GM12878 (cell line): ENCODE measurements around the gene C5. TPM values are rescaled to one million over a fixed set of nuclear protein-coding genes. Genes with fewer than 3 reads are reported as not detected.

ENCODE experiments used
- ATAC-seq: fragments of 200-7000 bp; cut with Tn5 transposase; 3 replicates; pipeline ENCODE4 v1.9.1; 2020; ENCODE audit warnings: mild to moderate bottlenecking, moderate library complexity
- BruUV-seq: library from RNA; stranded (reverse); fragments of 400-500 nt; replicated peaks from 2 replicates; lab custom pipeline; 2021; lab: Mats Ljungman, UMichigan
- CTCF ChIA-PET: fragments of 300-600 bp; sonication (Branson Sonifier 250); formaldehyde crosslinking; extraction: SDS; loops from one replicate; lab custom pipeline; 2021; ENCODE audit warnings: inconsistent platforms; lab: Yijun Ruan, JAX
- POLR2A ChIA-PET: fragments of 350-600 bp; formaldehyde crosslinking; extraction: SDS; loops from one replicate; lab custom pipeline; 2021; ENCODE audit warnings: inconsistent platforms; lab: Charles Lee
- RAD21 ChIA-PET: fragments of 300-600 bp; sonication (Branson Sonifier 250); formaldehyde crosslinking; loops from one replicate; lab custom pipeline; 2023; ENCODE audit warnings: antibody characterized with exemption; ENCODE audit not compliant: unreplicated experiment; lab: Charles Lee
- SMC1A ChIA-PET: fragments of 300-600 bp; sonication (Branson Sonifier 250); formaldehyde crosslinking; loops from one replicate; lab custom pipeline; 2023; ENCODE audit not compliant: unreplicated experiment, uncharacterized antibody; lab: Charles Lee
- DNase-seq: peaks from one replicate; pipeline ENCODE4 v3.0.0-alpha.2; 2011; ENCODE audit warnings: low read depth, low spot score
- FAIRE-seq: peaks from 3 replicates; lab custom pipeline; 2011; peaks lifted over from hg19 to GRCh38; lab: Jason Lieb, UNC
- H2AFZ ChIP-seq: 2 replicates; pipeline ENCODE4 v1.6.0; 2011; ENCODE audit warnings: low read depth, low read length, control low read depth; ENCODE audit not compliant: control insufficient read depth
- H3K27ac ChIP-seq: 2 replicates; pipeline ENCODE4 v1.5.1; 2011; ENCODE audit warnings: control low read depth; ENCODE audit not compliant: control insufficient read depth, insufficient read depth
- H3K27me3 ChIP-seq, 2 experiments: replicated peaks in 1 of 2; 2 replicates each; pipeline versions ENCODE4 v1.6.0 to v1.6.1; 2011; ENCODE audit warnings: low read length in 1 of 2; ENCODE audit not compliant: control insufficient read depth in 2 of 2, insufficient read depth in 2 of 2
- H3K36me3 ChIP-seq, 2 experiments: 2 replicates each; pipeline ENCODE4 v1.5.1; 2011; ENCODE audit warnings: low read length in 1 of 2; ENCODE audit not compliant: control insufficient read depth in 2 of 2, insufficient read depth in 2 of 2
- H3K4me1 ChIP-seq: 2 replicates; pipeline ENCODE4 v1.6.1; 2011; ENCODE audit warnings: mild to moderate bottlenecking, low read length, moderate library complexity, mixed read lengths; ENCODE audit not compliant: control insufficient read depth, insufficient read depth
- H3K4me2 ChIP-seq: 2 replicates; pipeline ENCODE4 v1.6.0; 2011; ENCODE audit warnings: control low read depth; ENCODE audit not compliant: control insufficient read depth, insufficient read depth
- H3K4me3 ChIP-seq: fragments of 200-600 bp; sonication (generic); 2 replicates; pipeline ENCODE4 v1.5.1; 2016
- H3K79me2 ChIP-seq: 2 replicates; pipeline ENCODE4 v1.6.0; 2011; ENCODE audit warnings: low read length; ENCODE audit not compliant: control insufficient read depth, insufficient read depth
- H3K9ac ChIP-seq: 2 replicates; pipeline ENCODE4 v1.8.0; 2011; ENCODE audit warnings: low read length, control low read depth, mixed read lengths; ENCODE audit not compliant: control insufficient read depth, insufficient read depth
- H3K9me3 ChIP-seq: replicated peaks from 3 replicates; pipeline ENCODE4 v1.5.1; 2011; ENCODE audit warnings: mild to moderate bottlenecking, low read length; ENCODE audit not compliant: control insufficient read depth, insufficient read depth
- H4K20me1 ChIP-seq: 2 replicates; pipeline ENCODE4 v1.6.0; 2011; ENCODE audit not compliant: control insufficient read depth, insufficient read depth
- ATF7 ChIP-seq: fragments of 450-650 bp; IDR thresholded peaks from 2 replicates; pipeline ENCODE4 v1.6.1; 2016; ENCODE audit warnings: low read depth, mild to moderate bottlenecking
- BCL11A ChIP-seq: IDR thresholded peaks from 2 replicates; pipeline ENCODE4 v1.6.1; 2011; ENCODE audit warnings: low read depth, low read length
- BMI1 ChIP-seq: fragments of 450-650 bp; IDR thresholded peaks from 2 replicates; pipeline ENCODE4 v1.6.1; 2016; ENCODE audit warnings: mild to moderate bottlenecking, moderate library complexity, borderline replicate concordance
- NFIC ChIP-seq: IDR thresholded peaks from 2 replicates; pipeline ENCODE4 v1.6.1; 2012; ENCODE audit warnings: low read depth, mild to moderate bottlenecking, inconsistent platforms, low read length, moderate library complexity
- NFYA ChIP-seq: IDR thresholded peaks from 2 replicates; pipeline ENCODE4 v1.6.1; 2011; ENCODE audit warnings: low read depth, mild to moderate bottlenecking, low read length, improper control_type of control experiment, borderline replicate concordance
- NR2C2 ChIP-seq: IDR thresholded peaks from 2 replicates; pipeline ENCODE4 v1.6.1; 2011; ENCODE audit warnings: borderline replicate concordance, low read depth; ENCODE audit not compliant: control insufficient read depth, insufficient read length
- PAX8 ChIP-seq: fragments of 450-650 bp; IDR thresholded peaks from 2 replicates; pipeline ENCODE4 v1.6.1; 2017; ENCODE audit warnings: mild to moderate bottlenecking, moderate library complexity
- SMARCA5 ChIP-seq: fragments of 450-650 bp; IDR thresholded peaks from 2 replicates; pipeline ENCODE4 v1.6.1; 2017; ENCODE audit warnings: mild to moderate bottlenecking
- ZSCAN29 ChIP-seq: fragments of 450-650 bp; IDR thresholded peaks from 2 replicates; pipeline ENCODE4 v1.6.1; 2017; ENCODE audit warnings: mild to moderate bottlenecking, moderate library complexity
- WGBS: methylation state at CpG from one replicate; pipeline ENCODE4 v1.1.6; 2016; ENCODE audit warnings: low lambda C conversion rate; ENCODE audit not compliant: insufficient replicate concordance, insufficient coverage; ENCODE audit errors: missing lambda C conversion rate; 5-methylcytosine and 5-hydroxymethylcytosine counted together
- in situ Hi-C: fragments of 300-500 bp; cut with MboI; formaldehyde crosslinking; loops from 9 replicates; pipeline ENCODE4 v1.14.3; 2018; ENCODE audit warnings: mixed read lengths
- intact Hi-C: fragments of 100-400 bp; cut with micrococcal nuclease; formaldehyde crosslinking; loops from one replicate; pipeline ENCODE4 v1.14.2; 2022; ENCODE audit not compliant: unreplicated experiment
- polyA plus RNA-seq, 11 experiments: library from polyadenylated mRNA; depleted of rRNA in 4 of 11; unstranded in 6 of 11; stranded (reverse) in 5 of 11; fragments of >200 nt; fragmentation: Nextera tagmentation in 4 of 11; fragmentation: Illumina TruSeq in 1 of 11; extraction: Ambion mirVana in 4 of 11; extraction: Trizol in 1 of 11; gene quantifications; 1 replicate in 1 of 11; 2 replicates in 10 of 11; pipeline versions ENCODE4 v1.2.1 to v1.2.3, GENCODE V29; 2011 to 2016; ENCODE audit warnings: inconsistent platforms in 2 of 11, missing spikeins in 2 of 11, low read depth in 1 of 11
- total RNA-seq, 4 experiments: library from RNA; depleted of rRNA in 3 of 4; stranded (reverse); fragments of >200 nt in 3 of 4; fragmentation: Illumina TruSeq in 1 of 4; extraction: Trizol in 1 of 4; gene quantifications; 2 replicates each; pipeline versions ENCODE4 v1.2.1 to v1.2.3, GENCODE V29; 2013 to 2021
- TF ChIP-seq, protein P1 (sequence below): fragments of 450-650 bp; formaldehyde crosslinking; IDR thresholded peaks from 2 replicates; pipeline ENCODE4 v1.4.0; 2022; ENCODE audit warnings: mild to moderate bottlenecking, moderate library complexity
- TF ChIP-seq, protein P2 (sequence below): fragments of 450-650 bp; formaldehyde crosslinking; IDR thresholded peaks from 2 replicates; pipeline ENCODE4 v1.5.0; 2022; ENCODE audit warnings: mild to moderate bottlenecking, missing genetic modification characterization

Gene C5
- total and polyA plus RNA-seq, 10 of the 15 experiments (the other 5 are each of a cell fraction or from before 2014, with no cell fraction given), result 0.39 to 2.2 (median 1.2) TPM

- RAD21 ChIA-PET, result no interaction called here
- TF ChIP-seq SMARCA5 (no peak), NFYA (no peak), NFIC (no peak), ATF7 (no peak)
- TF ChIP-seq, all 136 proteins: peak for 0
- no peak for ATAC-seq
- ChIA-PET POLR2A (no interaction called here), SMC1A (interaction anchor here (0.9 to 3.6 kb wide), 10 partner anchors 8 to 362 kb away, joined by 3 to 26 read pairs (median 4); no protein-coding TSS in a partner anchor), CTCF (interaction anchor here (0.7 to 8.5 kb wide), 12 partner anchors 12 to 265 kb away, joined by 3 to 115 read pairs (median 10); no protein-coding TSS in a partner anchor)
- Histone ChIP-seq H4K20me1 (no peaks in the 10 kb centered on the region), H3K9ac (no peak overlapping the region), H3K36me3 (no peaks in the 10 kb centered on the region), H3K79me2 (no peaks in the 10 kb centered on the region), H2AFZ (no peak overlapping the region), H3K4me3 (no peak overlapping the region), H3K4me1 (peaks cover 4% of the 10 kb centered on the region; the same call in 1 of the 2 replicates), H3K9me3 (no peaks in the 10 kb centered on the region), H3K4me2 (no peak overlapping the region), H3K27ac (no peak overlapping the region), H3K27me3 (no peaks in the 10 kb centered on the region)
- no peak for DNase-seq
- intact Hi-C loops (loop anchor here (2.0 to 10.0 kb wide), 3 partner anchors 81 to 425 kb away; no protein-coding TSS in a partner anchor), in situ Hi-C loops (no loop called here)
- FAIRE-seq, result no peak
- no TSS peak for BruUV-seq
- 84% methylated on average over 8 of the region's 8 CpGs for WGBS
Observed at GRCh38 chr9:120979797-120980196, 70.3 kb downstream of the C5 start.

- FAIRE-seq, result no peak
- TF ChIP-seq PAX8 (no peak), ZSCAN29 (no peak), BCL11A (no peak), BMI1 (no peak), NR2C2 (no peak)
- TF ChIP-seq, protein P1, sequence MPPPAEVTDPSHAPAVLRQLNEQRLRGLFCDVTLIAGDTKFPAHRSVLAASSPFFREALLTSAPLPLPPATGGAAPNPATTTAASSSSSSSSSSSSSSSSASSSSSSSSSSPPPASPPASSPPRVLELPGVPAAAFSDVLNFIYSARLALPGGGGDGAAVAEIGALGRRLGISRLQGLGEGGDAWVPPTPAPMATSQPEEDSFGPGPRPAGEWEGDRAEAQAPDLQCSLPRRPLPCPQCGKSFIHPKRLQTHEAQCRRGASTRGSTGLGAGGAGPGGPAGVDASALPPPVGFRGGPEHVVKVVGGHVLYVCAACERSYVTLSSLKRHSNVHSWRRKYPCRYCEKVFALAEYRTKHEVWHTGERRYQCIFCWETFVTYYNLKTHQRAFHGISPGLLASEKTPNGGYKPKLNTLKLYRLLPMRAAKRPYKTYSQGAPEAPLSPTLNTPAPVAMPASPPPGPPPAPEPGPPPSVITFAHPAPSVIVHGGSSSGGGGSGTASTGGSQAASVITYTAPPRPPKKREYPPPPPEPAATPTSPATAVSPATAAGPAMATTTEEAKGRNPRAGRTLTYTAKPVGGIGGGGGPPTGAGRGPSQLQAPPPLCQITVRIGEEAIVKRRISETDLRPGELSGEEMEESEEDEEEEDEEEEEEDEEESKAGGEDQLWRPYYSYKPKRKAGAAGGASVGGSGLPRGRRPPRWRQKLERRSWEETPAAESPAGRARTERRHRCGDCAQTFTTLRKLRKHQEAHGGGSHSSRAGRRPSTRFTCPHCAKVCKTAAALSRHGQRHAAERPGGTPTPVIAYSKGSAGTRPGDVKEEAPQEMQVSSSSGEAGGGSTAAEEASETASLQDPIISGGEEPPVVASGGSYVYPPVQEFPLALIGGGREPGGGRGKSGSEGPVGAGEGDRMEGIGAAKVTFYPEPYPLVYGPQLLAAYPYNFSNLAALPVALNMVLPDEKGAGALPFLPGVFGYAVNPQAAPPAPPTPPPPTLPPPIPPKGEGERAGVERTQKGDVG (CRISPR knock-in tag), result no peak
- TF ChIP-seq, protein P2, sequence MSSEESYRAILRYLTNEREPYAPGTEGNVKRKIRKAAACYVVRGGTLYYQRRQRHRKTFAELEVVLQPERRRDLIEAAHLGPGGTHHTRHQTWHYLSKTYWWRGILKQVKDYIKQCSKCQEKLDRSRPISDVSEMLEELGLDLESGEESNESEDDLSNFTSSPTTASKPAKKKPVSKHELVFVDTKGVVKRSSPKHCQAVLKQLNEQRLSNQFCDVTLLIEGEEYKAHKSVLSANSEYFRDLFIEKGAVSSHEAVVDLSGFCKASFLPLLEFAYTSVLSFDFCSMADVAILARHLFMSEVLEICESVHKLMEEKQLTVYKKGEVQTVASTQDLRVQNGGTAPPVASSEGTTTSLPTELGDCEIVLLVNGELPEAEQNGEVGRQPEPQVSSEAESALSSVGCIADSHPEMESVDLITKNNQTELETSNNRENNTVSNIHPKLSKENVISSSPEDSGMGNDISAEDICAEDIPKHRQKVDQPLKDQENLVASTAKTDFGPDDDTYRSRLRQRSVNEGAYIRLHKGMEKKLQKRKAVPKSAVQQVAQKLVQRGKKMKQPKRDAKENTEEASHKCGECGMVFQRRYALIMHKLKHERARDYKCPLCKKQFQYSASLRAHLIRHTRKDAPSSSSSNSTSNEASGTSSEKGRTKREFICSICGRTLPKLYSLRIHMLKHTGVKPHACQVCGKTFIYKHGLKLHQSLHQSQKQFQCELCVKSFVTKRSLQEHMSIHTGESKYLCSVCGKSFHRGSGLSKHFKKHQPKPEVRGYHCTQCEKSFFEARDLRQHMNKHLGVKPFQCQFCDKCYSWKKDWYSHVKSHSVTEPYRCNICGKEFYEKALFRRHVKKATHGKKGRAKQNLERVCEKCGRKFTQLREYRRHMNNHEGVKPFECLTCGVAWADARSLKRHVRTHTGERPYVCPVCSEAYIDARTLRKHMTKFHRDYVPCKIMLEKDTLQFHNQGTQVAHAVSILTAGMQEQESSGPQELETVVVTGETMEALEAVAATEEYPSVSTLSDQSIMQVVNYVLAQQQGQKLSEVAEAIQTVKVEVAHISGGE, result no peak
Observed at GRCh38 chr9:120978987-120979386, 71.1 kb downstream of the C5 start.

More at GRCh38 chr9:120978987-120979386, 71.1 kb downstream of the C5 start:
- WGBS, result 86% methylated on average over 3 of the region's 3 CpGs
- ATAC-seq (no peak), DNase-seq (no peak)
- no peaks in the 10 kb centered on the region for H3K36me3 ChIP-seq
- in situ Hi-C loops, result no loop called here
- intact Hi-C loops, result no loop called here
- ChIA-PET CTCF (interaction anchor here (0.7 to 8.5 kb wide), 7 partner anchors 26 to 223 kb away, joined by 3 to 115 read pairs (median 3); partner anchors contain the start of gene TRAF1), RAD21 (no interaction called here), POLR2A (no interaction called here), SMC1A (interaction anchor here (1.0 to 3.6 kb wide), 6 partner anchors 8 to 361 kb away, joined by 3 to 18 read pairs (median 4); no protein-coding TSS in a partner anchor)
- no peak overlapping the region for H3K4me2 ChIP-seq
- no peak overlapping the region for H3K4me3 ChIP-seq
- no TSS peak for BruUV-seq
- no peaks in the 10 kb centered on the region for H3K27me3 ChIP-seq
- H3K27ac ChIP-seq, result no peak overlapping the region
- H3K9ac ChIP-seq, result no peak overlapping the region
- H3K4me1 ChIP-seq, result peaks cover 4% of the 10 kb centered on the region; the same call in 1 of the 2 replicates
- no peaks in the 10 kb centered on the region for H3K79me2 ChIP-seq
- no peaks in the 10 kb centered on the region for H3K9me3 ChIP-seq
- no peak overlapping the region for H2AFZ ChIP-seq
- H4K20me1 ChIP-seq, result no peaks in the 10 kb centered on the region
